H1 (cell line): ENCODE data around the gene TMCO2. TPM values are rescaled to one million over a fixed set of nuclear protein-coding genes. Genes with fewer than 3 reads are reported as not detected.

Experiments
- CTCF ChIA-PET: fragments of 300-600 bp; sonication (Branson Sonifier 250); formaldehyde crosslinking; loops from one replicate; lab custom pipeline; 2021; ENCODE audit not compliant: partially characterized antibody; lab: Charles Lee
- POLR2A ChIA-PET: fragments of 300-600 bp; sonication (Branson Sonifier 250); formaldehyde crosslinking; loops from one replicate; lab custom pipeline; 2021; ENCODE audit warnings: inconsistent platforms; ENCODE audit not compliant: partially characterized antibody; lab: Charles Lee
- DNase-seq, 2 experiments: peaks; one replicate each; pipeline versions ENCODE4 v3.0.0 to v3.0.0-alpha.2; 2010 to 2022; ENCODE audit warnings: low spot score in 2 of 2, low read depth in 1 of 2, mixed read lengths in 1 of 2
- FAIRE-seq: peaks from 2 replicates; lab custom pipeline; 2011; peaks lifted over from hg19 to GRCh38; lab: Jason Lieb, UNC
- H2AFZ ChIP-seq: 2 replicates; pipeline ENCODE4 v1.8.1; 2012; ENCODE audit warnings: low read length, inconsistent platforms
- H2AK5ac ChIP-seq: 2 replicates; pipeline ENCODE4 v1.6.1; 2013; ENCODE audit warnings: low read depth, low read length
- H2BK120ac ChIP-seq: replicated peaks from 2 replicates; pipeline ENCODE3; 2013; ENCODE audit warnings: low read depth, low read length, inconsistent platforms
- H2BK12ac ChIP-seq: 2 replicates; pipeline ENCODE4 v1.6.1; 2013; ENCODE audit warnings: low read depth, low read length
- H2BK15ac ChIP-seq: 2 replicates; pipeline ENCODE4 v1.6.1; 2013; ENCODE audit warnings: low read length
- H2BK20ac ChIP-seq: 2 replicates; pipeline ENCODE4 v1.6.1; 2013; ENCODE audit warnings: low read length
- H2BK5ac ChIP-seq: 2 replicates; pipeline ENCODE4 v1.6.1; 2013; ENCODE audit warnings: low read depth, low read length
- H3K14ac ChIP-seq: 2 replicates; pipeline ENCODE4 v1.6.1; 2013; ENCODE audit warnings: inconsistent platforms; ENCODE audit not compliant: insufficient read length
- H3K18ac ChIP-seq: 2 replicates; pipeline ENCODE4 v1.6.1; 2013; ENCODE audit warnings: low read length; ENCODE audit errors: extremely low read depth
- H3K23ac ChIP-seq: 2 replicates; pipeline ENCODE4 v1.6.1; 2013; ENCODE audit warnings: inconsistent platforms; ENCODE audit not compliant: insufficient read length
- H3K23me2 ChIP-seq: 2 replicates; pipeline ENCODE4 v1.6.1; 2013; ENCODE audit warnings: low read depth, low read length
- H3K27ac ChIP-seq: 2 replicates; pipeline ENCODE4 v1.6.1; 2011; ENCODE audit warnings: low read depth, low read length, inconsistent platforms
- H3K27me3 ChIP-seq, 4 experiments: replicated peaks in 1 of 4; 1 replicate in 1 of 4; 2 replicates in 3 of 4; pipeline versions ENCODE4 v1.6.1 to v1.8.1; 2011 to 2013; ENCODE audit warnings: low read length in 3 of 4, mild to moderate bottlenecking in 3 of 4, inconsistent platforms in 2 of 4, mixed read lengths in 2 of 4, moderate library complexity in 1 of 4; ENCODE audit not compliant: control insufficient read depth in 3 of 4, insufficient read depth in 3 of 4; ENCODE audit errors: extremely low read depth in 1 of 4
- H3K36me3 ChIP-seq, 4 experiments: 2 replicates each; pipeline versions ENCODE4 v1.6.1 to v1.8.1; 2011 to 2013; ENCODE audit warnings: mild to moderate bottlenecking in 4 of 4, low read length in 3 of 4, moderate library complexity in 2 of 4, control low read depth in 1 of 4, inconsistent platforms in 1 of 4; ENCODE audit not compliant: insufficient read depth in 4 of 4, control insufficient read depth in 2 of 4
- H3K4ac ChIP-seq: replicated peaks from 2 replicates; pipeline ENCODE3; 2013; ENCODE audit warnings: low read length, low read depth, mixed read lengths, inconsistent platforms; ENCODE audit not compliant: insufficient read length
- H3K4me1 ChIP-seq, 4 experiments: replicated peaks in 1 of 4; 1 replicate in 1 of 4; 2 replicates in 3 of 4; pipeline versions ENCODE4 v1.6.1 to v1.8.1; 2011 to 2013; ENCODE audit warnings: low read length in 3 of 4, inconsistent platforms in 2 of 4, mixed read lengths in 1 of 4; ENCODE audit not compliant: insufficient read depth in 4 of 4, control insufficient read depth in 3 of 4
- H3K4me2 ChIP-seq, 2 experiments: 2 replicates each; pipeline versions ENCODE4 v1.6.1 to v1.8.1; 2011 to 2013; ENCODE audit warnings: low read depth in 2 of 2, low read length in 2 of 2, control low read depth in 1 of 2, inconsistent platforms in 1 of 2, mild to moderate bottlenecking in 1 of 2; ENCODE audit not compliant: insufficient read depth in 1 of 2
- H3K4me3 ChIP-seq, 4 experiments: fragments of 200-600, 300-600 bp in 1 of 4; sonication (generic), shearing (Covaris generic), sonication (Bioruptor Twin) in 1 of 4; 2 replicates each; pipeline versions ENCODE4 v1.5.1 to v1.8.1; 2011 to 2016; ENCODE audit warnings: low read length in 4 of 4, low read depth in 3 of 4, control low read depth in 2 of 4, inconsistent platforms in 2 of 4, mild to moderate bottlenecking in 2 of 4, mixed read lengths in 1 of 4, moderate library complexity in 1 of 4; ENCODE audit not compliant: insufficient read depth in 2 of 4; ENCODE audit errors: extremely low read depth in 1 of 4
- H3K56ac ChIP-seq: replicated peaks from 2 replicates; pipeline ENCODE3; 2013; ENCODE audit warnings: low read depth, mild to moderate bottlenecking, mixed read lengths, low read length, inconsistent platforms; ENCODE audit not compliant: insufficient read length
- H3K79me1 ChIP-seq: 2 replicates; pipeline ENCODE4 v1.6.1; 2013; ENCODE audit warnings: low read depth, low read length, control low read depth
- H3K79me2 ChIP-seq, 2 experiments: 2 replicates each; pipeline versions ENCODE4 v1.6.1 to v1.8.1; 2012 to 2013; ENCODE audit warnings: low read length in 2 of 2, mild to moderate bottlenecking in 2 of 2, inconsistent platforms in 1 of 2; ENCODE audit not compliant: insufficient read depth in 2 of 2, control insufficient read depth in 1 of 2
- H3K9ac ChIP-seq, 4 experiments: replicated peaks in 1 of 4; 1 replicate in 1 of 4; 2 replicates in 3 of 4; pipeline versions ENCODE4 v1.6.1 to v1.8.1; 2011 to 2013; ENCODE audit warnings: low read depth in 3 of 4, low read length in 3 of 4, control low read depth in 2 of 4, mild to moderate bottlenecking in 2 of 4, moderate library complexity in 2 of 4, inconsistent platforms in 1 of 4; ENCODE audit errors: extremely low read depth in 1 of 4
- H3K9me3 ChIP-seq, 2 experiments: 2 replicates each; pipeline versions ENCODE4 v1.6.1 to v1.8.1; 2012 to 2013; ENCODE audit warnings: mild to moderate bottlenecking in 2 of 2, moderate library complexity in 2 of 2, control low read depth in 1 of 2, inconsistent platforms in 1 of 2, low read depth in 1 of 2, low read length in 1 of 2, mixed read lengths in 1 of 2; ENCODE audit not compliant: insufficient read depth in 2 of 2
- H4K20me1 ChIP-seq, 2 experiments: replicated peaks in 1 of 2; 2 replicates each; pipeline versions ENCODE3 to v1.8.1; 2011 to 2013; ENCODE audit warnings: inconsistent platforms in 2 of 2, low read length in 2 of 2, mild to moderate bottlenecking in 1 of 2; ENCODE audit not compliant: insufficient read depth in 2 of 2, control insufficient read depth in 1 of 2
- H4K5ac ChIP-seq: 2 replicates; pipeline ENCODE4 v1.6.1; 2013; ENCODE audit warnings: low read length, low read depth, mixed read lengths, inconsistent platforms; ENCODE audit not compliant: insufficient read length
- H4K8ac ChIP-seq: 2 replicates; pipeline ENCODE4 v1.8.0; 2013; ENCODE audit warnings: mild to moderate bottlenecking, moderate library complexity, low read length, inconsistent platforms; ENCODE audit not compliant: insufficient read depth; ENCODE audit errors: extremely low read depth
- H4K91ac ChIP-seq: replicated peaks from 2 replicates; pipeline ENCODE3; 2013; ENCODE audit warnings: low read length, mixed read lengths, inconsistent platforms; ENCODE audit not compliant: insufficient read length
- BCL11A ChIP-seq, 2 experiments: IDR thresholded peaks; one replicate each; pipeline ENCODE4 v1.6.1; 2011; ENCODE audit warnings: low read depth in 2 of 2, low read length in 2 of 2, mild to moderate bottlenecking in 2 of 2
- KDM1A ChIP-seq: fragments of 200-600, 300-600 bp; sonication (generic); IDR thresholded peaks from 2 replicates; pipeline ENCODE4 v1.7.1; 2016; ENCODE audit warnings: mild to moderate bottlenecking, low read length, borderline replicate concordance
- RFX5 ChIP-seq: IDR thresholded peaks from 2 replicates; pipeline ENCODE4 v1.6.1; 2011; ENCODE audit warnings: low read depth, low read length, improper control_type of control experiment, borderline replicate concordance
- RXRA ChIP-seq: IDR thresholded peaks from 2 replicates; pipeline ENCODE4 v1.6.1; 2011; ENCODE audit warnings: low read depth, mild to moderate bottlenecking, low read length, moderate library complexity; ENCODE audit not compliant: insufficient read depth
- SIX5 ChIP-seq: IDR thresholded peaks from 2 replicates; pipeline ENCODE4 v1.6.1; 2011; ENCODE audit warnings: mild to moderate bottlenecking, low read depth, low read length
- SP4 ChIP-seq: IDR thresholded peaks from 2 replicates; pipeline ENCODE4 v1.6.1; 2012; ENCODE audit warnings: low read length, inconsistent platforms
- TAF1 ChIP-seq: IDR thresholded peaks from 2 replicates; pipeline ENCODE4 v1.6.1; 2011; ENCODE audit warnings: mild to moderate bottlenecking, low read depth, low read length
- WGBS, 2 experiments: shearing (Covaris generic) in 1 of 2; methylation state at CpG; one replicate each; pipeline versions ENCODE4 v1.1.6 to v1.1.7; 2013 to 2015; ENCODE audit warnings: low lambda C conversion rate in 2 of 2, mixed read lengths in 2 of 2, inconsistent platforms in 1 of 2, low coverage in 1 of 2, missing lambda C conversion rate in 1 of 2; ENCODE audit not compliant: insufficient replicate concordance in 2 of 2, insufficient coverage in 1 of 2, insufficient read length in 1 of 2; ENCODE audit errors: extremely low coverage in 1 of 2, missing lambda C conversion rate in 1 of 2; 5-methylcytosine and 5-hydroxymethylcytosine counted together
- polyA plus RNA-seq, 7 experiments: library from polyadenylated mRNA; depleted of rRNA in 3 of 7; stranded (reverse) in 5 of 7; unstranded in 2 of 7; fragments of >200 nt in 5 of 7; fragments of 200-250 nt in 2 of 7; gene quantifications; 1 replicate in 5 of 7; 2 replicates in 1 of 7; 4 replicates in 1 of 7; pipeline versions ENCODE4 v1.2.1 to v1.2.3, GENCODE V29; 2011 to 2013; ENCODE audit warnings: missing spikeins in 2 of 7, mixed read lengths in 2 of 7
- total RNA-seq: library from RNA; stranded (reverse); fragmentation: NEBNext Ultra II Directional; extraction: Animal tissue kit (Norgen Biotek cat#: 25700); gene quantifications from 2 replicates; pipeline ENCODE4 v1.2.1, GENCODE V29; 2021
- TF ChIP-seq, protein P1 (sequence below): IDR thresholded peaks from 2 replicates; pipeline ENCODE4 v1.6.1; 2012; ENCODE audit warnings: inconsistent platforms
- TF ChIP-seq, protein P2 (sequence below), 3 experiments: IDR thresholded peaks; 1 replicate in 2 of 3; 2 replicates in 1 of 3; pipeline versions ENCODE4 v1.5.1 to v1.6.1; 2011; ENCODE audit warnings: low read length in 3 of 3, mild to moderate bottlenecking in 3 of 3, inconsistent platforms in 2 of 3, low read depth in 1 of 3, moderate library complexity in 1 of 3; ENCODE audit not compliant: insufficient read depth in 1 of 3; ENCODE audit errors: control extremely low read depth in 1 of 3

TMCO2 gene
- total and polyA plus RNA-seq, 2 of the 8 experiments (the other 6 are each of a cell fraction or from before 2014, with no cell fraction given) = not detected

DNA sequence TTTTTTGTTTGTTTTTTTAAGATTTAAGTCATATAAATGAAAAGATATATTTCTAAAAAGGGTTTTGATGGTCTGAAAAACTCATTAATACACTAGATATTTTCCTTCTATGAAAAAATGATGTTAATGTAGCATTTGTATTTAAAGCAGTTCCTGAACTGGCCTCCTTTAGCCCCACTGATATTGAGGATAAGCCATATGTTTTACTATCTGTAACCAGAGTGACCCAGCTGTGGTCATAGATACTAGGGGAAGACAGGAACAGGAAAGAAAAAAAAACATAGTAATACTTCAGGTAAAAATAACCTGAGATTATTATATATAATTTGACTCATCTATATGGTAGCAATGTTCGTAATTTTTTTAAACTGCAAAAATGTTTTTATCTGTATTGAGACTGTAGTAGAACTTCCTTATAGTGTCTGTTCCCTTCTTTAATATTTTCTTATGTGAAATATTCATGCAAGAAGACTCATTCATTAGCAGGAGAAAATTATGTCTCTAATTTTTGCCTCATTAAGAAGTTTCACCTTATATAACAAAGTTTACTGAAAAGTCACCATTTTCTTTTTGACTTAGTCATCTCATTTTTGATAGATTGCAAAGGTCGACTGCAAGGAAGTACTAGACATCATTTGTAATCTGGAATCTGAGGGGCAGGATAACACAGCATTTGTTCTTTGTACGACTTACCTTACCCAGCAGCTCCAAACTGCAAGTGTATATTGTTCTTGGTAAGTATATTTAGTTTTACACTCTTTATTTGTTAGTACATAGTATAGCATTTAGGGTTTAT lies 25.6 kb upstream of the TMCO2 start:
- FAIRE-seq = no peak
- Histone ChIP-seq H4K8ac (no peak overlapping the region), H4K20me1 (no peaks in the 10 kb centered on the region), H2AFZ (no peak overlapping the region), H3K4me1 (no peaks in the 10 kb centered on the region), H3K56ac (no peak overlapping the region), H3K36me3 (peaks cover 0 to under 1% (median 0%) of the 10 kb centered on the region in 4 experiments; a peak in 1 of 8 replicates), H3K18ac (no peak overlapping the region), H2BK5ac (no peak overlapping the region), H2BK12ac (no peak overlapping the region), H2BK20ac (no peak overlapping the region), H3K27ac (no peak overlapping the region), H3K79me1 (no peaks in the 10 kb centered on the region), H3K27me3 (no peaks in the 10 kb centered on the region), H3K23ac (no peak overlapping the region), H2AK5ac (no peak overlapping the region), H3K4me2 (no peak overlapping the region), H4K5ac (no peak overlapping the region), H4K91ac (no peak overlapping the region), H2BK15ac (no peak overlapping the region), H3K14ac (no peak overlapping the region), H3K4ac (no peak overlapping the region), H3K9me3 (no peaks in the 10 kb centered on the region), H3K23me2 (no peaks in the 10 kb centered on the region), H3K79me2 (no peaks in the 10 kb centered on the region), H2BK120ac (no peak overlapping the region), H3K9ac (no peak overlapping the region), H3K4me3 (no peak overlapping the region)
- CTCF ChIA-PET = interaction anchor here (1.2 kb wide), 1 partner anchor 13 kb away, joined by 3 read pairs; no protein-coding TSS in a partner anchor
- POLR2A ChIA-PET = no interaction called here
- WGBS, 2 experiments = 86% methylated on average over 3 of the region's 3 CpGs; no CpG with 5 or more reads in 1 of the 2 experiments
- DNase-seq = no peak
- TF ChIP-seq TAF1 (no peak), RFX5 (no peak), RXRA (no peak), KDM1A (no peak), SP4 (no peak), SIX5 (no peak), BCL11A (IDR thresholded peaks at IDR 0.05; ENCODE audit: low read depth in 2 of 2, low read length in 2 of 2) (no peak)
- TF ChIP-seq, protein P1, sequence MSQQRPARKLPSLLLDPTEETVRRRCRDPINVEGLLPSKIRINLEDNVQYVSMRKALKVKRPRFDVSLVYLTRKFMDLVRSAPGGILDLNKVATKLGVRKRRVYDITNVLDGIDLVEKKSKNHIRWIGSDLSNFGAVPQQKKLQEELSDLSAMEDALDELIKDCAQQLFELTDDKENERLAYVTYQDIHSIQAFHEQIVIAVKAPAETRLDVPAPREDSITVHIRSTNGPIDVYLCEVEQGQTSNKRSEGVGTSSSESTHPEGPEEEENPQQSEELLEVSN = no peak
- TF ChIP-seq, protein P2, sequence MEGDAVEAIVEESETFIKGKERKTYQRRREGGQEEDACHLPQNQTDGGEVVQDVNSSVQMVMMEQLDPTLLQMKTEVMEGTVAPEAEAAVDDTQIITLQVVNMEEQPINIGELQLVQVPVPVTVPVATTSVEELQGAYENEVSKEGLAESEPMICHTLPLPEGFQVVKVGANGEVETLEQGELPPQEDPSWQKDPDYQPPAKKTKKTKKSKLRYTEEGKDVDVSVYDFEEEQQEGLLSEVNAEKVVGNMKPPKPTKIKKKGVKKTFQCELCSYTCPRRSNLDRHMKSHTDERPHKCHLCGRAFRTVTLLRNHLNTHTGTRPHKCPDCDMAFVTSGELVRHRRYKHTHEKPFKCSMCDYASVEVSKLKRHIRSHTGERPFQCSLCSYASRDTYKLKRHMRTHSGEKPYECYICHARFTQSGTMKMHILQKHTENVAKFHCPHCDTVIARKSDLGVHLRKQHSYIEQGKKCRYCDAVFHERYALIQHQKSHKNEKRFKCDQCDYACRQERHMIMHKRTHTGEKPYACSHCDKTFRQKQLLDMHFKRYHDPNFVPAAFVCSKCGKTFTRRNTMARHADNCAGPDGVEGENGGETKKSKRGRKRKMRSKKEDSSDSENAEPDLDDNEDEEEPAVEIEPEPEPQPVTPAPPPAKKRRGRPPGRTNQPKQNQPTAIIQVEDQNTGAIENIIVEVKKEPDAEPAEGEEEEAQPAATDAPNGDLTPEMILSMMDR (IDR thresholded peaks at IDR 0.05; ENCODE audit: control extremely low read depth in 1 of 3, insufficient read depth in 1 of 3, low read depth in 1 of 3, low read length in 3 of 3) = no peak
